GM18526 (cell line): ENCODE measurements around the gene DPM2.

ENCODE experiments used
- POLR2A ChIP-seq: IDR thresholded peaks from 3 replicates; pipeline ENCODE4 v1.6.1; 2011; ENCODE audit not compliant: insufficient read length; ENCODE audit errors: extremely low read depth

The DPM2 gene

DNA sequence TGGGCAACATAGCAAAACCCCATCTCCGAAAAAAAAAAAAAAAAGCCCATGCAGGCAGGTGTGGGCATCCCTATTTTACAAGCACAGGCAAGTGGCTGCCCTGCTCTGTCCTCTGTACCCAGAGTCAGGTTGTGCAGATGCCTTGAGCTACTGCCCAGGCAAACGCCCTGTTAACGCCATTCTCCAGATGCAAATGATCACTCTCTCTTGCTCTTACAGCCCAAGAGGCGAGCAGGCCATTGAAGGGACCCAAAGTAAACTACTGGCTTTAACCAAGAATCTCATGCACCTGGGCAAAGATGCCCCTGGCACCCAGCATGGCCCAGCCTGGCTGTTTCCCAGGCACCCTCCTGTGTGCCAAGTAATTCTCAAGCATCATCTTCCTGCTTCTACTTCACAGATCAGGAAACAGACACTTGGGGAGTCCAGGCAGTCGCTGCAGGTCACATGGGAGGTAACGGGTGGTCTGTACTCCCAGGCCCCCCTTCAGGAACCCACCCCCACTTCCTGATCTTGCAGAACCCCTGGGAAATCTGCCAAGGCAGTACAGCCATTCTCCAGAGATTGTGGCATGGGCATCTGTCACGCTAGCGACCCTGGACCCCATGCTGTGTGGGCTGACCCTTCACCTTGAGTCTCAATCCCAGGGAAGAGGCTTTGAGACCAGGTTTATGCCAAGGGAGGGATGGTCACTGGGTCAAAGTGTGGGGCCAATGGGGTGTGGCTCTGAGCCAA, 28.9 kb upstream of the DPM2 start:
- no peak for TF ChIP-seq POLR2A

DNA sequence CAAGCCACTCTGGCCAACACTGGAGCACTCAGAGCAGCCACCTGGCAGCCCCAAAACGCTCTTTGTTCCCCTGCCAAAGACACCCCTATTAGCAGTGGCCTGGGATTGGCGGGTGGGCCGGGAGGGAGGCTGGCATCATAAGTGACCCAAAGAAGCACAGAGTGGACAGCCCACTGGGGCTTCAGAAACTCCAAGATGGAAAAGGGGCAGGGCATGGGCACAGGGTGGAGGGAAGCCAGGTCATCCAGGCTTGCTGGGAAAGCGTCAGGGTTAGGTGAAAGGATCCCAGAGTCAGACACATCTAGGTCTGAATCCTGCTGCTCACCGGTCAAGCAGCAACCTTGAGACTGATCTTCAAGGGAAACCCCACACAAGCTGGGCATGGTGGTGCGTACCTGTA, 28.3 kb upstream of the DPM2 start:
- TF ChIP-seq POLR2A: no peak

DNA sequence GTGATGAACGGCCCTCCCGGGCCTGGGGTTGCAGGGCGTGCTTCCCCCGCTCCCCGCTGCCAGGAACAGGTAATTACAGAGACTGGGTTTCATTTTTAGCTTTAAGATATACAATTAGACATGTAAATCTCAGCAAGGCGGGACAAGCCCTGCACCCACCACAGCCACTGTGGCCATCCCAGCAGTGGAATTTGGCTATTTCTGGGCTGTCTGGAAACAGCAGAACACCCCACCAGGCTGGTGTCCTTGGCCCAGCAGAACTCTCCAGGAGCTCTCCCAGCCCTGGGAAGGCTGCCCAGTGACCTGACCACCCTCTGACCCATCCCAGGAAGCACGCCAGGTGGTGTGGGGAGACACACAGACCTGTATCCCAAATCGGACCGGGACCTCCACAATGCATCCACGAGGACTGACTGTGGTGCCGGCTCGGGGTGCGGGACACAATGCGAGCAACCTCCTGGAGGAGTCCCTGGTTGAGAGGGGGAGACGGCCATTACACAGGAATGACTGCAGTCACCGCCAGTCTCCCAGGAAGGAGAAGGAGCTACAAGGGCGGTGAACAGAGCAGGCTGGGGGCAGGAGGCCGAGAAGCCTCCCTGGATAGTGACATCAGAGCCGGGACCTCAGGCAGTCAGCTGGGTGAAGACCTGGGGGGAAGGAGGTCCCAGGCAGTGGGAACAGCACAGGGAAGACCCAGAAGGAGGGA, 25.9 kb upstream of the DPM2 start:
- TF ChIP-seq POLR2A: no peak

DNA sequence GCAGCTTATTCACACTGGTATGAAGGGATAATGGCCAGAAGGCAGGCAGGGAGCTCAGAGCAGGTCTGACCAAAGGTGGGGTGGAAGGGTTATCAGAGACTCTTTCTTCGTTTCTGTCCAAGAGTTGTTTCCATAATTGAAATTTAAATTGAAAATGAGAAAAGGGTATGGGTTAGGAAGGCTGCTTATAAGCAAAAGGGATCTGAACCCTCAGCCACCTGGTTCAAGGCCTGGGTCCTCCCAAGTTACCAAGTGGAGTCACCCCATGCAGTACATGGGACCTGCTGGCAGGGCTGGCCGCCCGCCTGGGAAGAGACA, 25.3 kb upstream of the DPM2 start:
- TF ChIP-seq POLR2A: no peak

- no peak for TF ChIP-seq POLR2A
Measured at GRCh38 chr9:127962278-127962677, 24.6 kb upstream of the DPM2 start.

DNA sequence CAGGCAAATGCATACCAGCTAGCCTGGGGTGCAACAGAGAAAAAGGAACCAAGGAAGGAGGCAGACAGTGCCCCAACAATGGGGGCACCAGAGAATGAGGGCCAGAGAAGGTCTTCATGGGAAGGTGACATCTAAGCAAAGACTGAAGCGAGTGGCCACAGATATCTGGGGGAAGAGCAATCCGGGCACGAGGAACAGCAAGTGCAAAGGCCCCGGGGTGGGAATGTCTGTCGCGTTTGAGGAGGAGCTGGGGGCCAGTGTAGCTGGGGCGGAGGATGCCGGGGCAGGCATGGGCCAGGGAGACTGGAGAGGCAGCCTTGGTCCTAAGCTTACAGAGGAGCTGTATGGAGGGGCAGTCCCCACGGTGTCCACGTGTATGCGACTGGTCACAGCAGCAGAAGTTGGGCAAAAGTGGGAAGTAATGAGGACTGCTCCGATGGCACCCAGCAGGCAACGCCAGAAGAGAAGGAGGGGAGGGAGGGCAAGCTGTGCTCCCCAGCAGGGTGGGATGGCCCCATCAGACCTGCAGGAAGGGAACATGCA, 24.0 kb upstream of the DPM2 start:
- TF ChIP-seq POLR2A: no peak

- no peak for TF ChIP-seq POLR2A
Measured at GRCh38 chr9:127961155-127961490, 23.5 kb upstream of the DPM2 start.

DNA sequence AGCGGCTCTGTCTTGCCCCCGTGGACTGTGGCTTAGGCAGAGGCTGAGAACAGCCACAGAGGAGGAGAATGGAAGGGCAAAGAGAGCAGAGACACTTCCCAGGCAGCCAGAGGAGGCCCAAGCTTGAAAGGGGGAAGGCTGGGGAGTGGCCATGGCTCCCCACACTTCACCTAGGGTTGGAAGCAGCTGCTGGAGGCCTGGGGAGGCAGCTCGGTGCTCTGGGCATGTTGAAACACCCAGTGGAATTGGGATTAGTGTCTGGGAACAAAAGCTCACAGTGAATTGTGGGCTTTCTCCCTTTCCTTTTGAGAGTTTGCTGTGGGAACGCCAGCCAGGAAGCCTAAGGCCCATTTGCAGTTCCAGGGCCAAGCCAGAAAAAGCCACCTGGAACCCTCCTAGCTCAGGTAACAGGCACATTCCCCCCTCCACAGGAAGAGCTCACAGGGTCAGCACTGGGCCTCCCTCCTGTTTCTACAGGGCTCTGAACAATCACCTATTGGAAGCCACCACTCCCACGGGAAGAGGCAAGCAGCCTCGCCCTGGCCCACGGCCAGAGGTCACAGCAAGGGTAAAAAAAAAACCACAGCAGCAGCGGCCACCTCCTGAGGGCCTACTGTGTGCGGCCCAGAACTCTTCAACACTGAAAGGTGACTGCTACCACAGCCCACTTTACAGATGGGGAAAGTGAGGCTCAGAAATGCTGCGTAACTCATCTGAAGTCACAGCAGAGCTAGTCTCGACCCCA, 22.9 kb upstream of the DPM2 start:
- no peak for TF ChIP-seq POLR2A

DNA sequence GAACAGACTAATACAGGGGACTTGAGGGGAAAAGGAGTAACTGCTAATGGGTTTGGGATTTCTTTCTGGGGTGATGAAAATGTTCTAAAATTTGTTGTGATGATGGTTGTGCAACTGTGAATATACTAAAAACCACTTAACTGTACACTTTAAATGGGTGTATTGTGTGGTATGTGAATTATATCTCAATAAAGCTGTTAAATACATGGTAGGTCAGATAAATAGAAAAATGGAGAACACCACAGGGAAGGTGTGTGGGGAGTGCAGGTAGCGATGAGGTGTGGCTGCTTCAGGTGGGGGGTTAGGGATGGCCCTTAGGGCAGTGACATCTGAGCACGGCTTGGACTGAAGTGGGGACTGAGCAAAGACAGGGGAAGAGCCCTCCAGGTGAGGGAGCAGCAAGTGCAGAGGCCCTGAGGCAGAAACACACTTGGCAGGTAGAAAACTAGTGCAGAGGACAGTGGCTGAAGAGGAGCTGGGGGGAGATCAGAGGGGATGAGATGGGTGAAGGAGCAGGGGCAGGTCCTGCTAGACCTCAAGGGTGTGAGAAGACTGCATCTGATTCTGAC, 22.3 kb upstream of the DPM2 start:
- no peak for TF ChIP-seq POLR2A

DNA sequence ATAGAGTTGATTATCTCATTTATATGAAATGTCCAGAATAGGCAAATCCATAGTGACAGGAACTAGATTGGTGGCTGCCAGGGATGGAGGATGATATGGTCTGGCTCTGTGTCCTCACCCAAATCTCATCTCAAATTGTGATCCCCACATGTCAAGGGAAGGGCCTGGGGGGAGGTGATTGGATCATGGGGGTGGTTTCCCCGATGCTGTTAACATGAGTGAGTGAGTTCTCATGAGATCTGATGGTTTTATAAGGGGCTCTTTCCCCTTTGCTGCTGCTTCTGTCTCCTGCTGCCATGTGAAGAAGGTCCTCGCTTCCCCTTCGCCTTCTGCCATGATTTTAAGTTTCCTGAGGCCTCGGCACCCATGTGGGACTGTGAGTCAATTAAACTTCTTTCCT, 21.7 kb upstream of the DPM2 start:
- no peak for TF ChIP-seq POLR2A

GRCh38 chr9:127958728-127959127, 21.1 kb upstream of the DPM2 start:
- no peak for TF ChIP-seq POLR2A

DNA sequence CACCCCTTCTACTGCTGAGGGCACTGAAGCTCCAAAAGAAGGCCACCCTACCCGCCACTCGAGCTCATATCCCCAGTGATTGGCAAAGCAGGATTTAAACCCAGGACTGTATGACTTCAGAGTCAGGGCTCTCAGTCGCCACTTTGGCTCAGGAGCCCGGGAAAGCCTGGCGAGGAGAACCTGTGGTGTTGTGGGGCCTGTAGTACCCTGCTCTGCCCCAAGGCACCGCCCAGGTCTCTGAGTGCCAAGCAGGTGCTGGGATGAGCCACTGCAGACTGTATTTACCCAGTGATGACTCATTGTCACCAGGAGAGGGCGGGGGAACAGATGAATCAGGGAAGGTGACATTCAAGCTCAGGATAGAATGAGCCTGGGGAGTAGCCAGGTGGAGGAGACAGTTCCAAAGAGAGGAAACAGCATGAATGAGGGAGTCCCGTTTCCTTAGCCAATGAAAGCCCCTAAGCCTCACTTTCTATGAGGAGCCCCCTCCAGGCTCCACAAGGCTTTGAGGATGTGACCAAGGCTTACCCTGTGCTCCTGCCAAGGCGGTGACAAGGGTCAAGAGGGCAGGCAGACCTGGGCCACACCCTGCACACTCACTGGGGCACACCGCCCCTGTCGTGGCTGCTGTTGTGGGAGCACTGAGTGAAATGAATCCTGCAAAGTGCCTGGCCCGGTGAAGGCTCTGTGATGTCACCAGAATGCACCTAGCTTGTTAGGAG, 17.8 kb upstream of the DPM2 start:
- TF ChIP-seq POLR2A: no peak

GRCh38 chr9:127954831-127955293, 17.2 kb upstream of the DPM2 start:
- TF ChIP-seq POLR2A: no peak

DNA sequence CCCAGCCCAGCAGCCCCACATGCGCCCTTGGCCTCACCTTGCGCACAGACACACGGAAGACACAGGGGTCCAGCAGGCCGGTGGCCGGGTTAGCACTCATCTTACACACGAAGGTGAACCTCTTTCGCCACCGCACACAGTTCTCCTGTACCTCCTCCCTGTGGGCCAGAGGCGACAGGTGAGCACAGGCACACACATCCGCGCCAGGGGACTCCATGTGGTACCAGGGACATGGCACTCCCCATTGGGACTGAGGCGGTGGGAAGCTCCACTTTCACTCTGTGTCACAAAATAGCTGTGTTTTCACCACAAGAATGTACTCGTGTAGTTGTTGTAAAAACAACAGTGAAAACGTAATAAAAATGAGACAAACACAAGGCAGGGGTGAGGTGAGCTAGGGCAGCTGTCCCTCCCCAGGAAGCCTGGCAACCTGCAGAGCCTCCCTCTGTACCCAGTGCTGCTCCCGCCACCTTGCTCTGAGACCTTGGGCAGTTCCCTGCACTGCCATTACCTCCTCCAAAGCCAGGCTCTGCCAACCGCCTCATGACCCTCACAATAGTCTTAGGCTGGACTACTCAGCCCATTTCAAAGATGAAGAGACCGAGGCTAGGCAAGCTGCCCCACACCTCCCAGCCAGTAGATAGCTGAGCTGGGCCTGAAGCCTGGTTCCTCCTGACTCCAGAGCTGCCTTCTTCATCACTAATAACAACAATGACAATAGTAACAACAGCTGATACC, 16.3 kb upstream of the DPM2 start:
- TF ChIP-seq POLR2A: no peak
